IPS DF 4.7 (cell line): ENCODE results near the gene IL15RA.

Experiments used
- DNase-seq: peaks from one replicate; pipeline ENCODE4 v3.0.0-alpha.2; 2013; ENCODE audit warnings: low spot score; ENCODE audit errors: extremely low read depth

Gene IL15RA

GRCh38 chr10:5977471-5978229 is at the start of gene IL15RA:
TSS of gene IL15RA (minus strand) at chr10:5977543. CDS start at chr10:5977492, 51 bp downstream.
- DNase-seq = no peak

- DNase-seq = no peak
These were observed 48.4 kb upstream of the IL15RA start for GRCh38 chr10:6025683-6026255.

GRCh38 chr10:6024334-6024682 is 47.0 kb upstream of the IL15RA start:
- DNase-seq = no peak

GRCh38 chr10:6023661-6024333 is 46.5 kb upstream of the IL15RA start:
- DNase-seq = no peak

GRCh38 chr10:6022660-6023059 is 45.3 kb upstream of the IL15RA start:
- no peak for DNase-seq

- DNase-seq = no peak
These were observed 43.5 kb upstream of the IL15RA start for GRCh38 chr10:6020826-6021225.

- DNase-seq = no peak
These were observed 42.5 kb upstream of the IL15RA start for GRCh38 chr10:6019796-6020195.

GRCh38 chr10:6019010-6019782 is 41.9 kb upstream of the IL15RA start:
- no peak for DNase-seq

GRCh38 chr10:6018422-6018821 is 41.1 kb upstream of the IL15RA start:
- DNase-seq = no peak

- DNase-seq = no peak
These were observed 40.5 kb upstream of the IL15RA start for GRCh38 chr10:6017781-6018354.

GRCh38 chr10:6014241-6014761 is 37.0 kb upstream of the IL15RA start:
- no peak for DNase-seq

GRCh38 chr10:6013413-6014192 is 36.3 kb upstream of the IL15RA start:
- DNase-seq = no peak

- DNase-seq = no peak
These were observed 35.0 kb upstream of the IL15RA start for GRCh38 chr10:6012121-6012905.

- DNase-seq = no peak
These were observed 34.2 kb upstream of the IL15RA start for GRCh38 chr10:6011558-6011957.

GRCh38 chr10:6010569-6010968 is 33.2 kb upstream of the IL15RA start:
- DNase-seq = no peak

GRCh38 chr10:6009961-6010360 is 32.6 kb upstream of the IL15RA start:
- DNase-seq = no peak

GRCh38 chr10:6009150-6009549 is 31.8 kb upstream of the IL15RA start:
- no peak for DNase-seq

GRCh38 chr10:6008497-6009142 is 31.3 kb upstream of the IL15RA start:
- DNase-seq = no peak

- DNase-seq = no peak
These were observed 29.6 kb upstream of the IL15RA start for GRCh38 chr10:6006991-6007390.
